NCI-H526 (cell line): ENCODE measurements around the gene MOB3B.

Experiments used
- DNase-seq, 2 experiments: peaks; one replicate each; lab custom pipeline; 2025; lab: John Stamatoyannopoulos, UW

Gene MOB3B

DNA sequence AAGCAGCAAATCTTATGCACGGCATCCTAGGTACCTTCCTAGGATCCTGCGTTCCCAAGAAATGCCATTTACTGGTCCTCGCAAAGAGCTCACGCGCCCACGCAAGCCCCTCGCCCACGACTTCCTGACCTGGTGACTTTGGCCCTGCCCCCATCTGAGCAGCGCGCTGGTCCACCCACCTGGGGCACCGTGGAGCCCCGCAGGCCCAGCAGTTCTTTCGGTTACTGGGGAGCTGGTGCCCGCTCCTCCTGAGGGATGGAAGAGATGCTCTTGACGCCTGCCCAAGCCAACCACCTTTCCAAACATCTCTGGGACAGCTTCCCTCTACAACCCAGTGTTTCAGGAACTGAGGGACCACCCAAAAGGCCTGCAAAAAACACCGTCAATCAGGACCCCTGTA lies 249.4 kb downstream of the MOB3B start:
- DNase-seq: no peak

- no peak for DNase-seq
Observed at GRCh38 chr9:27279611-27280010, 250.0 kb downstream of the MOB3B start.

DNA sequence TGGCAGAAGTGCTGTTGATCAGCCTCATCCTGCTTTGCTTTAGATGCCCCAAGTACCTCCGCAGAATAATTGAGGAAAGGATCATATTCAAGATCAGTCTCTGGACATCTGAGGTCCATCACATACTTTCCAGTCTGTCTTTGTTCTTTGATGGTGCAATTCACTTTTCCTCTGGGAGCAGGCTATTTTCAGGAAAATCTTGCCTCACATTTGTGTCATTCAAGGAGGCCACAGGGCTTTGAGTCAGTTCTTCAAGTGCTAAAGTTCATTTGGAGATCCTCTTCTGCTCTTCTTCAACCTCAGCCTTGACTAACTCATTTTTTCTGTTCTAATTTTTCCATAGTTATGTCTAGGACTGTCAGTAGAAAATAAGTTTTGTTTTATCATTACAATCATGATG lies 251.2 kb downstream of the MOB3B start:
- no peak for DNase-seq

DNA sequence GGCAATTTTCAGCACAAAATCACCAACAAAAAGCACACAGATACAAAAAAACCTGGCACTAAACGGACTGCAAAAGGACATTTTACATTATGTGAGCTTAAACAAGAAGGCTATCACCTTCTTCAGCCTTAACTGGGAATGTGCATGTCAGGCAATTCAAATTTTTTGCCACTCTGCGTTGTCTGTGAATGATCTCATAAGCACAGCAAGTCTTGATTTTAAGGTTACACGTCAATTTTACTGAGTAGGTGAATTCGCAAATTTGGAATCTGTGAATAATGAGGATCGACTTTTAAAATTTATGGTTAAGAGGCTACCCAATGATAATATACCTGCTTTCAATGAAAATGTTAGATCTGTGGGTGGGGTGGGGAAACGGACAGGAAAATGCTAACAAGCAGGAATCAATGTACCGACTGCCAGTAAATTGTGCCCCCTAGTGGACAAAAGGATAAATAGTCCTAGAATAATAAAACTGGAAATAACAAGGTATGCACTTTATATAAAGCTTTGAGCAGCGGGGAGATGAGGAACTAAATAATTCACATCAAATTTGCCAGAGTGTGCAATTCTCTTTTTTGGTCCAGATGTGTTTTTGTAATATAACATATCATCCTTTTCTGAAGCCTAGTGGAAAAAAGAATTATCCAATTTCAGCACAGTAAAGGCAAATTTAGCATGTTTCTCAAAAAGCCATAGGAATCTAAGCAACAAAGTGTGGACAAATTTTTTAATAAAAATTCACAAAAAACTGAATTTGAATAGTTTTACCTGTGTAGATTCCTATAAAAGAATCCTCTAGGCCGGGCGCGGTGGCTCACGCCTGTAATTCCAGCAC lies 253.2 kb downstream of the MOB3B start:
- DNase-seq: peak; percentile 56 to 75
